AG04449 (cell line): ENCODE data around the gene RNU5B-1.

ENCODE experiments used
- CTCF ChIA-PET: fragments of 350-600 bp; formaldehyde crosslinking; extraction: SDS; loops from one replicate; lab custom pipeline; 2021; ENCODE audit warnings: antibody characterized with exemption; lab: Yijun Ruan, JAX
- POLR2A ChIA-PET: fragments of 400-600, 350-600 bp; formaldehyde crosslinking; extraction: SDS; loops from one replicate; lab custom pipeline; 2020; ENCODE audit warnings: antibody characterized with exemption, inconsistent platforms; lab: Yijun Ruan, JAX
- DNase-seq: peaks from one replicate; pipeline ENCODE4 v3.0.0-alpha.2; 2010; ENCODE audit warnings: low read depth, low spot score
- H3K4me3 ChIP-seq: 2 replicates; pipeline ENCODE4 v1.5.1; 2011; ENCODE audit warnings: low read depth, mild to moderate bottlenecking, control low read depth, low read length
- TF ChIP-seq, protein P1 (sequence below): IDR thresholded peaks from one replicate; pipeline ENCODE4 v1.5.1; 2011; ENCODE audit warnings: mild to moderate bottlenecking, moderate library complexity, low read length, control low read depth, inconsistent platforms; ENCODE audit not compliant: insufficient read depth; ENCODE audit errors: missing control alignments

Gene RNU5B-1

DNA sequence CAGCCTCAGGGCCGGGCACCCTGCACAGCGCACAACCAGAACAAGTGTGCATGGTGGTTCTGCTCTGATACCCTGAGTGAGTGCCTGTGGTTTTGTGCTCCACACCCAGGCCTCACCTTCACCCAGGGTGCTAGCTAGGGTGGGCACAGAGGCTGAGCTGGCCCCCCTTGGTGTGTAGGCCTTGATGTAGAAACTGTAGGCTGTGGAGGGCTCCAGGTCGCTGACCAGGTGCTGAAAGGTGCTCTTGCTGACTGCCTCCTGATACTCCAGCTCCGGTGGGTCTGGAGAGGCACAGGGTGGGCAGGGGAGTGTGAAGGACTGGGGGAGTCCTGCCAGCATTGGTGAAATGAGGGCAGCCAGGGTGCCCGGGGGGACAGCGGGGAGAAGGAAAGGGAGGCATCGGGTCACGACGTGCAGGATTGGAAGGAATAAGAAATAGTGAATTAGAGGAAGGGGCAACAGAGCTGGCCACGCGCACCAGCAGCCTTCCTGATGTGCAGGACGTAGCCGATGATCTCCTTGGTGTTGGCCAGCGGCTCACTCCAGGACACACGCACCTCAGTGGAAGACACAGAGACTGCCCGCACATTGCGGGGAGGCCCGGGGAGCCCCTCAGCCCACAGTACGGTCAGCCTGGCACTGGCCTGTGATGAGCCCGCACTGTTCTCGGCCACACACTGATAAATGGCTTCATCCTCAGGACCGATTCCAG lies 26.6 kb downstream of the RNU5B-1 start:
- no peak for DNase-seq
- ChIA-PET CTCF (interaction anchor here (0.8 to 2.4 kb wide), 3 partner anchors 10 to 54 kb away, joined by 3 to 12 read pairs (median 6); no protein-coding TSS in a partner anchor), POLR2A (no interaction called here)
- TF ChIP-seq, protein P1, sequence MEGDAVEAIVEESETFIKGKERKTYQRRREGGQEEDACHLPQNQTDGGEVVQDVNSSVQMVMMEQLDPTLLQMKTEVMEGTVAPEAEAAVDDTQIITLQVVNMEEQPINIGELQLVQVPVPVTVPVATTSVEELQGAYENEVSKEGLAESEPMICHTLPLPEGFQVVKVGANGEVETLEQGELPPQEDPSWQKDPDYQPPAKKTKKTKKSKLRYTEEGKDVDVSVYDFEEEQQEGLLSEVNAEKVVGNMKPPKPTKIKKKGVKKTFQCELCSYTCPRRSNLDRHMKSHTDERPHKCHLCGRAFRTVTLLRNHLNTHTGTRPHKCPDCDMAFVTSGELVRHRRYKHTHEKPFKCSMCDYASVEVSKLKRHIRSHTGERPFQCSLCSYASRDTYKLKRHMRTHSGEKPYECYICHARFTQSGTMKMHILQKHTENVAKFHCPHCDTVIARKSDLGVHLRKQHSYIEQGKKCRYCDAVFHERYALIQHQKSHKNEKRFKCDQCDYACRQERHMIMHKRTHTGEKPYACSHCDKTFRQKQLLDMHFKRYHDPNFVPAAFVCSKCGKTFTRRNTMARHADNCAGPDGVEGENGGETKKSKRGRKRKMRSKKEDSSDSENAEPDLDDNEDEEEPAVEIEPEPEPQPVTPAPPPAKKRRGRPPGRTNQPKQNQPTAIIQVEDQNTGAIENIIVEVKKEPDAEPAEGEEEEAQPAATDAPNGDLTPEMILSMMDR, result no peak
- H3K4me3 ChIP-seq, result no peak overlapping the region

DNA sequence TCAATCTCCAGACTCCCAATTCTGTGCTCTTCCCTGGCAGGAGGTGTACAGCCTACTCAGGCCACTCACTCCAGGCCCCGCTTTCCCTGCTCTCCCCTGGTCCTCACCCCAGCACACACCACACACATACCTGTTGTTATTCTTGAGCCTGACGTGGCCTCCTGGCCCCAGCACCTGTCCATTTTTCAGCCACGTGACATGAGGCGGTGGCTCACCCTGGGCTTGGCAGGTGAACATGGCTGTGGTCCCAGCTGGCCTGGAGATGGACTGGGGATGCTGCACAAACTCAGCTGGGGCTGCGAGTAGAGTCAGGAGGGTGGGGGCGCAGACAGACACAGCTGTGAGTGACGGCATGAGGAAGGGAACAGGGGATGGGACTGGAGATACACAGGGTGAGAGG lies 27.3 kb downstream of the RNU5B-1 start:
- CTCF ChIA-PET, result interaction anchor here (2.3 to 2.4 kb wide), 2 partner anchors 12 to 53 kb away, joined by 6 to 12 read pairs; no protein-coding TSS in a partner anchor

DNA sequence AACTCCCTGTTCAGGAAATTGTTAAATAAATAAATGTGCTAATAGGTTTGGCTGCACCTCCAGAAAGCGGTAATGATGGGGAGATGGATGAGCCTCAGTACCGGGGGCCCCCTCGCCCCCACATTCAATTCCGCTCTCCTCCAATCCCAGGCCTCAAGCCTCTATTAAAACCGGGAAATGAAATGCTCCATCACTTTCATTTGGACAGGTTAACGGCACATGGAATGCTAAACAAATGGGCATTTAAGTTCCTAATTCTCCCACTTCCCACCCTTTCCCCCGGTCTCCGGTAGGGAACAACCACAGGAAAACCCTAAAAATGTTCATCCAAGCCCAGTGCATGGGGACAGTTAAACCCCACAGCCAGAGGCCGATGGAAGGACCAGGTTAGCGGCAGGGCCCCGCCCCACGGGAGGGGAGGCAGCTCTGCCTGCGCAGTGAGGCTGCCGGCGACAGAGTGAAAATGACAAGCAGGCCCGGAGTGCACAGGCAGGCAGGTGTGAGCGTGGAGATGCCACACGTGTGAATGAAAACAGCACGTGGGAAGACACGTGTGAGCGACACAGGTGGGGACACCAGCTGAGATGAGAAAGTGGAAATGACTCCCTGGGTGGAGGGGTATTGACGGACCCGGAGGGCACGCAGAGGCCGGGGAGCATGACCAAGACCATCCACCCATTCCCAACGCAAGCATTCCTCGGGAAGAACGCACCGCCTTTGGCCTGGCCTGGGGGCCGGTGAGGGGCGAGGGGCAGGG lies 28.1 kb downstream of the RNU5B-1 start:
- no peak for DNase-seq
- TF ChIP-seq, protein P1, result no peak
- H3K4me3 ChIP-seq, result no peak overlapping the region
- ChIA-PET POLR2A (no interaction called here), CTCF (interaction anchor here (2.3 to 2.4 kb wide), 2 partner anchors 13 to 52 kb away, joined by 6 to 12 read pairs; no protein-coding TSS in a partner anchor)

More for the DNA sequence above, 27.3 kb downstream of the RNU5B-1 start:
- TF ChIP-seq, protein P1, result no peak
- no peak for DNase-seq
- no peak overlapping the region for H3K4me3 ChIP-seq
- POLR2A ChIA-PET, result no interaction called here

DNA sequence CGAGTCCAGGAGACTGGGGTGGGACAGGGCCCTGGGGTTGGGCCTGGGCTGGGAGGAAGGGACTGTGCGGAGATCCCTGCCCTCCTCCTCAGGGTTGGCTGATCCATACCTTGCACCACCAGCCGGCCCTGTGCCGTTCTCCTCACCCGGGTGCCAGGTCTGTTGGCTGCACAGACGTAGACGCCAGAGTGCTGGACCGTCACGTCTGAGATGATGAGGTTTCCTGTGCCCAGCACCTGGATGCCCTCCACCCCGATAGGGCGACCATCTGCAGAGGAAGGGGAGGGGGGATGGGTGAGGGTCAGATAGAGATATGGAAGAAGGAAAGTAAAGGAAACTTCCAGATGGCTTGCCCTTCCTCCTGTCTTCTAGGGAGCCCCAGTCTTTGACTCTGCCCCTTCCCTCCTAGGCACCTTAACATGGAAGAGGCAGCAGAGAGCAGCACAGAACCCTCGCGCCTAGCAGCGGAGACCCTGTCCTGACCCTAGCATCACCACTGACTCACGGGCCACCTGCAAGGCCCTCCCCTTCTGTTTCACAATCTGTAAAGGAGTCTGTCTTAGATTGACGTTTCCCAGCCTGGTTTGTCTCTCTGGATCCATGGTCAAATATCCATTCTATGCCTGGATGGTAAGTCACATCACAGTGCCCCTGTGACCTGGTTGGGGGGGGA lies 28.8 kb downstream of the RNU5B-1 start:
- CTCF ChIA-PET, result interaction anchor here (2.3 kb wide), 1 partner anchor 14 kb away, joined by 6 read pairs; no protein-coding TSS in a partner anchor
- TF ChIP-seq, protein P1, result no peak

DNA sequence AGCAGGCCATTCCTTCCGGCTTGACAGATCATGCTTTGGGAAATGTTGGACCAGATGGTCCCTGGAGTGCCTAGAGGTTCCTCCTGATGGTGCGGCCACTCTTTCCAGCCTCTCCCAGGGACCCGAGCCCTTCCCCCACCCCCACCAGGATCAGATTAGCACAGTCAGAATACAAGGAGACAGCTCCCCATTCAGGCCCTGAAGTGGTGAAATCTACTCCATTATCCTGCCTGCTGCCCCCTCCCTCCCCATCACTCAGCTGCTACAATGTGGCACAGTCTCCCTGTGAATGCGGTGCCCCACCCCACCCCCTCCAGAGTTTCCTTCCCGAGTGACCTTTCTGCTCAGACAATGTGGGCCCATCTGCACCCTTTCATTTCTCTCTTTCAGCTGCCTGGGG lies 29.4 kb downstream of the RNU5B-1 start:
- TF ChIP-seq, protein P1, result no peak
- H3K4me3 ChIP-seq, result no peak overlapping the region
- POLR2A ChIA-PET, result no interaction called here
- no peak for DNase-seq
- CTCF ChIA-PET, result no interaction called here

More for the DNA sequence above, 28.8 kb downstream of the RNU5B-1 start:
- no peak overlapping the region for H3K4me3 ChIP-seq
- POLR2A ChIA-PET, result no interaction called here
- DNase-seq, result no peak
